B cell (primary cell): Measurements from ENCODE around the gene ZBTB40. TPM values are rescaled to one million over a fixed set of nuclear protein-coding genes. Genes with fewer than 3 reads are reported as not detected.

Experiments
- ATAC-seq: fragments of 200-7000 bp; cut with Tn5 transposase; one replicate; pipeline ENCODE4 v1.10.0; 2021; ENCODE audit warnings: low read depth, mild to moderate bottlenecking, moderate number of reproducible peaks, moderate library complexity
- CTCF ChIA-PET: fragments of 350-600 bp; sonication (Branson Sonifier 250); formaldehyde crosslinking; loops from one replicate; lab custom pipeline; 2021; ENCODE audit warnings: antibody characterized with exemption, inconsistent platforms; lab: Charles Lee
- POLR2A ChIA-PET: fragments of 350-600 bp; sonication (Branson Sonifier 250); formaldehyde crosslinking; loops from one replicate; lab custom pipeline; 2021; ENCODE audit warnings: antibody characterized with exemption; lab: Charles Lee
- DNase-seq: peaks from one replicate; pipeline ENCODE4 v3.0.0; 2013
- H2AFZ ChIP-seq: 2 replicates; pipeline ENCODE4 v1.6.1; 2012; ENCODE audit warnings: mild to moderate bottlenecking, low read depth, low read length; ENCODE audit not compliant: insufficient read depth, poor library complexity, severe bottlenecking
- H3K27ac ChIP-seq, 2 donors: 1 replicate in 1 of 2; 2 replicates in 1 of 2; pipeline ENCODE4 v1.5.1; 2012 to 2013; ENCODE audit warnings: low read length in 2 of 2, mild to moderate bottlenecking in 2 of 2, moderate library complexity in 1 of 2
- H3K27me3 ChIP-seq, 4 experiments: fragments of 200-600 bp in 1 of 4; sonication (generic) in 1 of 4; replicated peaks in 1 of 4; 1 replicate in 2 of 4; 2 replicates in 2 of 4; pipeline versions ENCODE4 v1.6.1 to v1.7.0; 2013 to 2016; ENCODE audit warnings: low read length in 3 of 4, mild to moderate bottlenecking in 2 of 4, mixed read lengths in 1 of 4, moderate library complexity in 1 of 4; ENCODE audit not compliant: insufficient read depth in 4 of 4, control insufficient read depth in 3 of 4; ENCODE audit errors: control extremely low read depth in 1 of 4
- H3K36me3 ChIP-seq, 2 experiments: replicated peaks in 1 of 2; 1 replicate in 1 of 2; 2 replicates in 1 of 2; pipeline versions ENCODE4 v1.6.1 to v1.7.1; 2013; ENCODE audit warnings: low read length in 1 of 2; ENCODE audit not compliant: insufficient read depth in 2 of 2, control insufficient read depth in 1 of 2; ENCODE audit errors: control extremely low read depth in 1 of 2, extremely low read depth in 1 of 2
- H3K4me1 ChIP-seq, 2 donors: fragments of 200-600 bp in 1 of 2; sonication (generic) in 1 of 2; 1 replicate in 1 of 2; 2 replicates in 1 of 2; pipeline versions ENCODE4 v1.5.1 to v1.6.1; 2013 to 2017; ENCODE audit warnings: low read length in 2 of 2; ENCODE audit not compliant: control insufficient read depth in 2 of 2, insufficient read depth in 2 of 2
- H3K4me2 ChIP-seq: replicated peaks from 2 replicates; pipeline ENCODE3; 2012; ENCODE audit warnings: mild to moderate bottlenecking, low read depth, low read length; ENCODE audit not compliant: poor library complexity, severe bottlenecking
- H3K4me3 ChIP-seq, 5 experiments: fragments of 200-600 bp in 1 of 5; sonication (generic) in 1 of 5; 1 replicate in 3 of 5; 2 replicates in 2 of 5; pipeline versions ENCODE4 v1.5.1 to v1.7.0; 2011 to 2016; ENCODE audit warnings: low read length in 4 of 5, mild to moderate bottlenecking in 4 of 5, low read depth in 2 of 5, control low read depth in 1 of 5, moderate library complexity in 1 of 5; ENCODE audit not compliant: insufficient read depth in 1 of 5; ENCODE audit errors: control extremely low read depth in 1 of 5, extremely low read depth in 1 of 5
- H3K79me2 ChIP-seq: fragments of 200-600 bp; sonication (generic); one replicate; pipeline ENCODE4 v1.6.0; 2016; ENCODE audit warnings: low read length; ENCODE audit not compliant: control insufficient read depth, insufficient read depth
- H3K9ac ChIP-seq: fragments of 200-600 bp; sonication (generic); 2 replicates; pipeline ENCODE4 v1.6.1; 2017; ENCODE audit warnings: mild to moderate bottlenecking, low read length, moderate library complexity
- H3K9me3 ChIP-seq, 3 donors: one replicate each; pipeline versions ENCODE4 v1.6.1 to v1.7.1; 2013; ENCODE audit warnings: low read length in 2 of 3; ENCODE audit not compliant: control insufficient read depth in 2 of 3, insufficient read depth in 1 of 3; ENCODE audit errors: control extremely low read depth in 1 of 3
- H4K20me1 ChIP-seq: 2 replicates; pipeline ENCODE4 v1.6.0; 2012; ENCODE audit warnings: mild to moderate bottlenecking, low read length; ENCODE audit not compliant: insufficient read depth, control insufficient read depth, poor library complexity, severe bottlenecking
- H3K27ac Mint-ChIP-seq: one replicate; pipeline ENCODE4 v1.8.0; 2021; ENCODE audit warnings: mixed read lengths
- H3K27me3 Mint-ChIP-seq: one replicate; pipeline ENCODE4 v1.8.0; 2021; ENCODE audit warnings: mixed read lengths
- H3K4me1 Mint-ChIP-seq: one replicate; pipeline ENCODE4 v1.8.0; 2021; ENCODE audit warnings: mixed read lengths
- H3K4me3 Mint-ChIP-seq: one replicate; pipeline ENCODE4 v1.8.0; 2021; ENCODE audit warnings: mixed read lengths
- H3K9me3 Mint-ChIP-seq: one replicate; pipeline ENCODE4 v1.8.0; 2022; ENCODE audit warnings: mixed read lengths; ENCODE audit not compliant: insufficient read depth
- EZH2 ChIP-seq: IDR thresholded peaks from 2 replicates; pipeline ENCODE4 v1.6.1; 2012; ENCODE audit warnings: borderline replicate concordance, low read depth, mild to moderate bottlenecking, moderate library complexity, low read length; ENCODE audit not compliant: insufficient read depth, poor library complexity, severe bottlenecking
- WGBS: methylation state at CpG from one replicate; pipeline ENCODE4 v1.1.5; 2013; ENCODE audit warnings: missing lambda C conversion rate; ENCODE audit not compliant: insufficient coverage; 5-methylcytosine and 5-hydroxymethylcytosine counted together
- intact Hi-C: fragments of 100-400 bp; cut with micrococcal nuclease; formaldehyde crosslinking; loops from one replicate; pipeline ENCODE4 v1.10.0; 2022
- polyA plus RNA-seq: library from polyadenylated mRNA; depleted of rRNA; stranded (reverse); fragments of >200 nt; gene quantifications from 2 replicates; pipeline ENCODE4 v1.2.3, GENCODE V29; 2012
- total RNA-seq, 2 donors: library from RNA; stranded (reverse); fragments of 120-200 nt in 1 of 2; gene quantifications; 1 replicate in 1 of 2; 2 replicates in 1 of 2; pipeline versions ENCODE4 v1.2.3 to v1.2.4, GENCODE V29; 2013 to 2022
- TF ChIP-seq, protein P1 (sequence below): fragments of 200-600 bp; IDR thresholded peaks from one replicate; pipeline ENCODE4 v1.8.0; 2022; ENCODE audit warnings: antibody characterized with exemption, mild to moderate bottlenecking

The ZBTB40 gene
- total and polyA plus RNA-seq, 2 donors (not counting 1 experiment from before 2014, with no cell fraction given): 30.9 to 51.9 TPM

DNA sequence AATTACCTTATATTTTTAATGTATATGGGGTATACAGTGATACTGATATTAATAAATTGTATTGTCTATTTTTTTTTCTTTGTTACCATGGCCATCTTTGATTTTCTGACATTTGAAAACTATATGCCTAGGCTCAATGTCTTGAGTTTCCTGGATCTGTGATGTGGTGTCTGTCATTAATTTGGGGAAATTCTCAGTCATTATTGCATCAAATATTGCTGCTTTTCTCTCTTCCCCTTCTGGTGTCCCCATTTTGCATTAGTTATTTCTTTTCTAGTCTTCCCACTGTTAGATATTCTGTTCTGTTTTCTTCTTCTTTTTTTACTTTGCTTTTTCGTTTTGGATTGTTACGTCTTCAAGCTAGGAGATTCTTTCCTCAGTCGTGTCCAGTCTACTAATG lies 33.8 kb downstream of the ZBTB40 start:
- no peak overlapping the region for H3K4me3 ChIP-seq
- H3K9me3 ChIP-seq: peaks cover 0 to 7% (median 0%) of the 10 kb centered on the region in 3 donors
- H3K4me1 ChIP-seq: no peaks in the 10 kb centered on the region
- ChIA-PET CTCF (no interaction called here), POLR2A (no interaction called here)
- peaks cover 65% of the 10 kb centered on the region for H3K79me2 ChIP-seq
- H3K4me2 ChIP-seq: no peak overlapping the region
- H4K20me1 ChIP-seq: peaks cover 32% of the 10 kb centered on the region
- no peak overlapping the region for H3K27ac ChIP-seq
- no peak for TF ChIP-seq EZH2
- TF ChIP-seq, protein P1, sequence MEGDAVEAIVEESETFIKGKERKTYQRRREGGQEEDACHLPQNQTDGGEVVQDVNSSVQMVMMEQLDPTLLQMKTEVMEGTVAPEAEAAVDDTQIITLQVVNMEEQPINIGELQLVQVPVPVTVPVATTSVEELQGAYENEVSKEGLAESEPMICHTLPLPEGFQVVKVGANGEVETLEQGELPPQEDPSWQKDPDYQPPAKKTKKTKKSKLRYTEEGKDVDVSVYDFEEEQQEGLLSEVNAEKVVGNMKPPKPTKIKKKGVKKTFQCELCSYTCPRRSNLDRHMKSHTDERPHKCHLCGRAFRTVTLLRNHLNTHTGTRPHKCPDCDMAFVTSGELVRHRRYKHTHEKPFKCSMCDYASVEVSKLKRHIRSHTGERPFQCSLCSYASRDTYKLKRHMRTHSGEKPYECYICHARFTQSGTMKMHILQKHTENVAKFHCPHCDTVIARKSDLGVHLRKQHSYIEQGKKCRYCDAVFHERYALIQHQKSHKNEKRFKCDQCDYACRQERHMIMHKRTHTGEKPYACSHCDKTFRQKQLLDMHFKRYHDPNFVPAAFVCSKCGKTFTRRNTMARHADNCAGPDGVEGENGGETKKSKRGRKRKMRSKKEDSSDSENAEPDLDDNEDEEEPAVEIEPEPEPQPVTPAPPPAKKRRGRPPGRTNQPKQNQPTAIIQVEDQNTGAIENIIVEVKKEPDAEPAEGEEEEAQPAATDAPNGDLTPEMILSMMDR: no peak
- H3K9ac ChIP-seq: no peak overlapping the region
- no CpG with 5 or more reads among the region's 3 CpGs for whole genome bisulfite sequencing
- H2AFZ ChIP-seq: no peak overlapping the region
- intact Hi-C loops: no loop called here
- Mint-ChIP-seq H3K9me3 (peaks cover 11% of the 10 kb centered on the region), H3K4me1 (peaks cover 12% of the 10 kb centered on the region), H3K27me3 (no peaks in the 10 kb centered on the region), H3K27ac (no peak overlapping the region), H3K4me3 (no peak overlapping the region)
- no peaks in the 10 kb centered on the region for H3K36me3 ChIP-seq
- ATAC-seq (no peak), DNase-seq (no peak)
- H3K27me3 ChIP-seq: no peaks in the 10 kb centered on the region

DNA sequence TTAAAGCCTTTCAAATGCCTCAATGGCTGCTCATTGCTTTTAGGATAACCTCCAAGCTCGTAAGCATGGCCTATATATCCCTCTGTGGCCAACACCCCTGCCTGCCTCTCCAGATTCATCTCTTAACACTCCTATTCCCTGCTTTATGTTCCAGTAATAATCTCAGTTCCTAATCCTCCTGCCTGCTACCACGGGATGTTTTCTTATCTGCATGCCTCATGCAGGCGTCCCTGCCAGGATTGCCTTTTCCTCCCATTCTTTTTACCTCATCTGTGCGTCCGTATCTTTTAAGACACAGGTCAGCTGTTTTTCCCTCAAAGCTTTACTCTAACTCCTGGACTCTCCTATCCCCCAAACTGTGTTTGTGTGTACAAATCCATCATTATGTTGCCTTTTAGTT lies 36.1 kb downstream of the ZBTB40 start:
- H3K27ac Mint-ChIP-seq: no peak overlapping the region
- H3K4me1 Mint-ChIP-seq: peaks cover 12% of the 10 kb centered on the region
- CTCF ChIA-PET: no interaction called here

More for the DNA sequence above, 36.1 kb downstream of the ZBTB40 start:
- intact Hi-C loops: no loop called here
- Histone ChIP-seq H3K36me3 (peaks cover 0 to 5% of the 10 kb centered on the region in 2 experiments), H3K4me1 (no peaks in the 10 kb centered on the region), H3K79me2 (peaks cover 50% of the 10 kb centered on the region), H3K4me2 (no peak overlapping the region), H3K9ac (no peak overlapping the region), H3K9me3 (peaks cover 0 to 7% (median 0%) of the 10 kb centered on the region in 3 donors), H3K27ac (no peak overlapping the region), H4K20me1 (peaks cover 26% of the 10 kb centered on the region), H2AFZ (no peak overlapping the region), H3K4me3 (no peak overlapping the region), H3K27me3 (no peaks in the 10 kb centered on the region)
- POLR2A ChIA-PET: no interaction called here
- no peaks in the 10 kb centered on the region for H3K27me3 Mint-ChIP-seq
- 100% methylated on average over 5 of the region's 5 CpGs for WGBS
- H3K9me3 Mint-ChIP-seq: peaks cover 11% of the 10 kb centered on the region
- H3K4me3 Mint-ChIP-seq: no peak overlapping the region
- TF ChIP-seq, protein P1: no peak
- TF ChIP-seq EZH2: no peak
- DNase-seq (no peak), ATAC-seq (no peak)
